Activated CD8-positive, alpha-beta memory T cell treated with anti-CD3 and anti-CD28 coated beads for 24 hours (primary cell): Measurements from ENCODE around the gene LIN28B.

ENCODE experiments used
- DNase-seq: peaks from one replicate; pipeline ENCODE4 v3.0.0-alpha.2; 2020

LIN28B gene

GRCh38 chr6:105015482-105015881 lies 58.6 kb downstream of the LIN28B start:
- no peak for DNase-seq

DNA sequence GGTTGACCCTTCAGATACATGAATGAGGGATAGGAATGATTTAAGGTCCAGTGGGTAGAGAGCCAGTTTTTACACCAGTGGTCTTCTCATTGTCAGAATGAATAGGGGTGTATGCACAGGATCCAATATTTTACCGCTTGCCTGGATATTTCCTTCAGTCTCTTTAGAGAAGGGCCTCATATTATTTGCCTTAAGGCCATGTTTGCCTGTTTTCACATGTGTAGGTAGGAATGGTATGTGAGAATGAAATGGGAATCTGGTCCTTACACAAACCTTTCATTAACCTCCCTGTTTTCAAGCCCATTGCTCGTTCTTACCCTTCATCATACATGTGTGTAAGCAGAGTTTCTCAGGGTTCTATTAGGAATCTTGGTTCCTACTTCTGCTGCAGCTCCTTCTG lies 62.4 kb downstream of the LIN28B start:
- no peak for DNase-seq

GRCh38 chr6:105021399-105021798 lies 64.5 kb downstream of the LIN28B start:
- DNase-seq = no peak

DNA sequence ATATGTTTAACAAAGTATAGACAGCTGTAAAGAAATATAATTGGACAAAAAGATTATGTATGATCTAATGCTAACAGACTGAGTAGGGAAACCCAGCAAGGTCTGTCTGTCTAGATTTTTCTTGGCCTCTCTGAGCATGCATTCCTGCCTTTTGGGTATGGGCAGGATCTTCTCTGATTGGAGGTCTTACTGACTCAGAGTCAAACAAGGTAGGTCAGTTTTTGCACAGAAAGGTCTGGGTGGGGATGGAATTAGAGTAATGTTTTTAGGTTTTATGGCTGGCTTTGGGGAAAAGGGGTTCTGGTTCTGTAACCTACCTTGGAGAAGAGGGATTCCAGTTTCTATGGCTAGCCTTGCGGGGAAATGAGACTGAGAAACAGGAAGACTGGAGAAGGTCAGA lies 65.5 kb downstream of the LIN28B start:
- DNase-seq = no peak

GRCh38 chr6:105024803-105025202 lies 67.9 kb downstream of the LIN28B start:
- no peak for DNase-seq

GRCh38 chr6:105028898-105029297 lies 72.0 kb downstream of the LIN28B start:
- no peak for DNase-seq

- no peak for DNase-seq
Measured at GRCh38 chr6:105029581-105029980, 72.7 kb downstream of the LIN28B start.

- no peak for DNase-seq
Measured at GRCh38 chr6:105034470-105034869, 77.6 kb downstream of the LIN28B start.

- DNase-seq = no peak
Measured at GRCh38 chr6:105035299-105035698, 78.4 kb downstream of the LIN28B start.

DNA sequence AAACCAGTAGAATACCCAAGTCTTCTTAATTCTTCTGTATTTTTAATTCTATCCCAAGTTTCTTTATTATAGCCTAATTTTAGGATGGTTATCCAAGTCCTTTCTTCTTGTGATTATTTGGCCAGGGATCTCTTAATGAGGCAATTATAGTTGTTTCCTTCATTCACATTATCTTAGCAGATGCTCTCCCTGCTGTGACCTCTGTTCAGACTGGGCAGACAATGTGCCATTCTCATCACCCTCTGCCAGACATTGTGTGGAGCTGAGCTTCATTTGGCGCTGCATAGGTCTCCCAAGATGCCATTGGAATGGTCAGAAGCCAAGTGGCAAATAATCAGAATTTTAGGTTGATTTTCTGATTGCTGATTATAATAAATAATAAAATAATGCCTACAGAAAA lies 79.4 kb downstream of the LIN28B start:
- no peak for DNase-seq

- DNase-seq = no peak
Measured at GRCh38 chr6:105038259-105038658, 81.4 kb downstream of the LIN28B start.

DNA sequence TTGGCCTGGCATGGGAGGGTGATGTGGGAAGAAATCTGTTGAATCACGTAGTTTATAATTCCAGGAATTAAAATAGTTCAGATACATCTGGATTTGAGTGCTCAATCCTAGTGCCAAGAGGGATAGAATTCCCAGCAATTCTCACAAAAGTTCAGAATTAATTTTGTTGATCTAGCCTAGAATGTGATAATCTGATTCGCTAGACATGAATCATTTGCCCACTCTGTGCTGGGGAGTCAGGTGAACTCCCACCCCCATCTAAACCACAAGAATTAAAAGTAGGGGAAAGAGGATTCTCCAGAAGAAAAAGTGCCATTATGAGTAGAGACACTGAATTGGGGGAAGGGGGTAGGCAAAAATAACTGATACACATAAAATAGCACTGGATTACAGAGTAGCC lies 85.0 kb downstream of the LIN28B start:
- no peak for DNase-seq

DNA sequence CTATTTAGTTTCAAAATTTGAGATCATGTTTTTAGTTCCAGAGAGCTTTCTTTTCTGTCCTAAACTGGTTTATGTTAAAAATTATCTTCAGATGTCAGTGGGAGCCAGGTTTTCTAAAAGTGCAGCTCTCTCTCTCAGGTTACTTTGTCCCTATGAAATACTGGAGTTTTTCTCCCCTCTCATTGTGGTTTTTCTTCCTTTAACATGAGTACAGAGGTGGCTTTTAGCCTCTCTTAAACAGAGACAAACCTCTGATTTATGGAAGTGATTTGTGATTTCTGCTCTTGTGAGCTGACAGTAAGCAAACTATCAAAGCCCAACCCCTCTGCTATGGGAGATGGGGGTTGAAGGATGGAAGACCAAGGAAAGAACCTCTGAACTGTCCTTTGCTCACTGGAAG lies 85.7 kb downstream of the LIN28B start:
- no peak for DNase-seq

DNA sequence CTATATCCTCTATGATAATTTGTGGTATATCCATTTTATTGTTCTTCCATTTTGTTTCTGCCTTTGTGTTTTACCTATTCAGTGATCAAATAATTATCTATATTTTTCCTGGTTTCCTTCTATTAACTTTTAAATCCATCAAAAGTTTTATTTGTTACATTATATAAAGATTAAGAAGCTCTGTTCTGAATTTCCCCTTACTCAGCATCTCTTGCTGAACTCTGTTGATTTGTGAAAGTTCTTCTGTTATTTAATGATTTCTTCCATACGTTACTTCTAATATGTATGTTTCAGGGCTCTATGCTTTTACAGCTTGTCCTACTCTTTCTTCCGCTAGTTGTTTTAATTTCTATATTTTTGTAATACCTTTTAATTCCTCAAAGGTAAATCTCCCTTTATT lies 87.1 kb downstream of the LIN28B start:
- DNase-seq = no peak

GRCh38 chr6:105045526-105045925 lies 88.6 kb downstream of the LIN28B start:
- no peak for DNase-seq

GRCh38 chr6:105051941-105052471 lies 95.1 kb downstream of the LIN28B start:
- DNase-seq = no peak

- no peak for DNase-seq
Measured at GRCh38 chr6:105056646-105057045, 99.7 kb downstream of the LIN28B start.

GRCh38 chr6:105057160-105057559 lies 100.3 kb downstream of the LIN28B start:
- DNase-seq = no peak

- DNase-seq = no peak
Measured at GRCh38 chr6:105058316-105058715, 101.4 kb downstream of the LIN28B start.

DNA sequence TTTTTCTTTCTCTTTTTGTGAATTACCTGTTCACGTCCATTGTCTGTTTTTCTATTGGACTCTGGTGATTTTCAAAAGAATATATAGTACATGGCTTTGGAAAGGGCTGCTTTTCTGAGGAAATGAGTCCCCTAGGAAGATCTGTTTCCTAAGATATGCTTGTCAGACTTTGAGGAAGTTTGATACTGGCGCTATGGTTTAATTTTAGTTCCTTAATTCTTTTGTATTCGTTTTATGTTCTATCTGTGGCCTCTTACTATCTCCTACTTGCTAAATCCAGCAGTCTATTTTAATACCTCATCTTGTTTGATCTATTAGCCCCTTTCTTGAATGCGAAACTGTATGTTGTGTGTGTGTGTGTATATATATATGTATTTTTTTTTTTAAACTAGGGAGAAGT lies 101.9 kb downstream of the LIN28B start:
- DNase-seq = no peak

- DNase-seq = no peak
Measured at GRCh38 chr6:105066233-105066632, 109.3 kb downstream of the LIN28B start.

- no peak for DNase-seq
Measured at GRCh38 chr6:105066836-105067235, 109.9 kb downstream of the LIN28B start.

DNA sequence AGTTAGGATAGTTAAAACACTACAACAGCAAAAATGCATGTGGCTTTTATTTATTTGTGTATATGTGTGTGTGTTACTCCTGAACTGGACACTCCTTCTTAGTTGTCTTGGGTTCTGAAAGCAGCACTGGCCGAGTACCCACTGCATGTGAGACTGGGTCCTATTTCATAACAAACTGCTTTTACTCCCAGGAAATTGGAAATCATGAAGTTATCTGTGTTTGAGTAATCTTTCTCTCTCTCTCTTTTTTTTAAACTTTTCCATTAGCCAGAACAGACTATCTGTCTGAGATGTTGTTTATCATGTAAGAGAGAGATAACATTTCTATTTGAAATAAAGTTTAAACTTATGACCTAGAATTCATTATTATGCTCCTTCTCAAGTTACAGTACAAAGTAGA lies 110.4 kb downstream of the LIN28B start:
- no peak for DNase-seq

GRCh38 chr6:105068407-105068806 lies 111.5 kb downstream of the LIN28B start:
- no peak for DNase-seq

- no peak for DNase-seq
Measured at GRCh38 chr6:105069821-105070445, 113.0 kb downstream of the LIN28B start.
